Gastrocnemius medialis (tissue), 4 donors: Measurements from ENCODE around the gene ZNRF4. TPM values are rescaled to one million over a fixed set of nuclear protein-coding genes. Genes with fewer than 3 reads are reported as not detected.

Experiments used
- ATAC-seq, 2 donors: fragments of 150-250 bp; one replicate each; pipeline ENCODE4 v1.9.1; 2016
- DNase-seq, 2 donors: peaks; one replicate each; pipeline ENCODE4 v3.0.0-alpha.2; 2019
- H3K27ac ChIP-seq, 4 donors: fragments of 200-600 bp; sonication (generic); 1 replicate in 1 of 4; 2 replicates in 3 of 4; pipeline ENCODE4 v1.5.1; 2016 to 2018; ENCODE audit warnings: mild to moderate bottlenecking in 2 of 4, moderate library complexity in 1 of 4
- H3K27me3 ChIP-seq, 3 donors: fragments of 200-600 bp; sonication (generic) in 2 of 3; 1 replicate in 1 of 3; 2 replicates in 2 of 3; pipeline versions ENCODE4 v1.5.1 to v1.6.0; 2016 to 2019; ENCODE audit warnings: mild to moderate bottlenecking in 1 of 3, moderate library complexity in 1 of 3
- H3K36me3 ChIP-seq, 2 donors: fragments of 200-600 bp; sonication (generic) in 1 of 2; one replicate each; pipeline ENCODE4 v1.5.1; 2017 to 2018
- H3K4me1 ChIP-seq, 2 donors: fragments of 200-600 bp; sonication (generic) in 1 of 2; one replicate each; pipeline ENCODE4 v1.5.1; 2016 to 2017; ENCODE audit warnings: mild to moderate bottlenecking in 2 of 2
- H3K4me3 ChIP-seq, 4 donors: fragments of 200-600 bp; sonication (generic) in 3 of 4; 1 replicate in 1 of 4; 2 replicates in 3 of 4; pipeline ENCODE4 v1.5.1; 2016 to 2019; ENCODE audit warnings: mild to moderate bottlenecking in 2 of 4
- H3K9me3 ChIP-seq, 3 donors: fragments of 200-600 bp; sonication (generic) in 2 of 3; 1 replicate in 1 of 3; 2 replicates in 2 of 3; pipeline ENCODE4 v1.5.1; 2016 to 2019
- POLR2A ChIP-seq, 2 donors: fragments of 450-650 bp; IDR thresholded peaks; one replicate each; pipeline ENCODE4 v1.6.1; 2017; ENCODE audit warnings: antibody characterized with exemption in 2 of 2, mild to moderate bottlenecking in 2 of 2, moderate library complexity in 2 of 2
- in situ Hi-C, 4 donors: fragments of 200-750 bp; cut with MboI; loops; one replicate each; pipeline versions ENCODE4 v1.15.0 to v1.8.0; 2017; ENCODE audit warnings: low sequenced_read_pairs in 4 of 4
- intact Hi-C: fragments of 100-400 bp; cut with DNase I; formaldehyde crosslinking; loops from one replicate; pipeline ENCODE4 v1.15.1; 2023; ENCODE audit warnings: low total_unique reads
- total RNA-seq, 4 donors: library from RNA; depleted of rRNA; stranded (reverse); fragments of >200 nt; gene quantifications; one replicate each; pipeline versions ENCODE4 v1.1.0 to v1.2.3, GENCODE V29; 2016
- TF ChIP-seq, protein P1 (sequence below), 5 experiments: fragments of 450-650 bp in 3 of 5; fragments of 200-600 bp in 2 of 5; sonication (generic) in 2 of 5; IDR thresholded peaks in 4 of 5; conservative IDR thresholded peaks in 1 of 5; 1 replicate in 4 of 5; 2 replicates in 1 of 5; pipeline ENCODE4 v1.5.1; 2016 to 2019; ENCODE audit warnings: antibody characterized with exemption in 5 of 5, mild to moderate bottlenecking in 3 of 5, moderate library complexity in 3 of 5

ZNRF4 gene
- total RNA-seq, 4 donors from 2014 or later: not detected

DNA sequence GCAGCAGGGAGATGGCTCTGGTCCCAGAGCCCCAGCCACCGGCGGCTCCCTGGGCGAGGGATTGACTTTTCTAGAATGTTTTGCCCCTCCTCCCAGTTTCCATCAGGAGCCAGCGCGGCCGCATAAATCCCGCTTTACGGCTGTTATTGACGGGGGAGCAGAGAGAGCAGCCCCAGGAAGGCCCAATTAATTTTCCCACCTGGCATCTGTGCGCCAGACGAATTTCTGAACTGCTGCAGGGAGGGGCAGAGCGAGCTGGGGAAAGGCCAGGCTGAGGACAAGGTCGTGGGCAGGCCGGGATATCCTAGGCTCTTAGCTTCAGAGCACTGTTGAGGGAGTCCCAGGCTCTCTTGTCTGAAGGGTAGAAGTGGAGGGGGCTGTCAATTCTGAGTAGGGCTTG, 24.7 kb downstream of the ZNRF4 start:
- H3K27ac ChIP-seq: no peak overlapping the region
- ATAC-seq (no peak), DNase-seq (no peak)
- H3K4me3 ChIP-seq: no peak overlapping the region
- intact Hi-C loops: no loop called here
- TF ChIP-seq POLR2A (IDR thresholded peaks at IDR 0.05): no peak
- TF ChIP-seq, protein P1, sequence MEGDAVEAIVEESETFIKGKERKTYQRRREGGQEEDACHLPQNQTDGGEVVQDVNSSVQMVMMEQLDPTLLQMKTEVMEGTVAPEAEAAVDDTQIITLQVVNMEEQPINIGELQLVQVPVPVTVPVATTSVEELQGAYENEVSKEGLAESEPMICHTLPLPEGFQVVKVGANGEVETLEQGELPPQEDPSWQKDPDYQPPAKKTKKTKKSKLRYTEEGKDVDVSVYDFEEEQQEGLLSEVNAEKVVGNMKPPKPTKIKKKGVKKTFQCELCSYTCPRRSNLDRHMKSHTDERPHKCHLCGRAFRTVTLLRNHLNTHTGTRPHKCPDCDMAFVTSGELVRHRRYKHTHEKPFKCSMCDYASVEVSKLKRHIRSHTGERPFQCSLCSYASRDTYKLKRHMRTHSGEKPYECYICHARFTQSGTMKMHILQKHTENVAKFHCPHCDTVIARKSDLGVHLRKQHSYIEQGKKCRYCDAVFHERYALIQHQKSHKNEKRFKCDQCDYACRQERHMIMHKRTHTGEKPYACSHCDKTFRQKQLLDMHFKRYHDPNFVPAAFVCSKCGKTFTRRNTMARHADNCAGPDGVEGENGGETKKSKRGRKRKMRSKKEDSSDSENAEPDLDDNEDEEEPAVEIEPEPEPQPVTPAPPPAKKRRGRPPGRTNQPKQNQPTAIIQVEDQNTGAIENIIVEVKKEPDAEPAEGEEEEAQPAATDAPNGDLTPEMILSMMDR (IDR thresholded peaks at IDR 0.05 in 4 of 5, conservative IDR thresholded peaks at IDR 0.05 in 1 of 5): no peak
- H3K36me3 ChIP-seq: no peaks in the 10 kb centered on the region
- in situ Hi-C loops: no loop called here
- no peaks in the 10 kb centered on the region for H3K4me1 ChIP-seq
- H3K9me3 ChIP-seq: peaks cover 0 to 7% (median 0%) of the 10 kb centered on the region in 3 donors
- H3K27me3 ChIP-seq: peaks cover 18 to 51% (median 24%) of the 10 kb centered on the region in 3 donors

DNA sequence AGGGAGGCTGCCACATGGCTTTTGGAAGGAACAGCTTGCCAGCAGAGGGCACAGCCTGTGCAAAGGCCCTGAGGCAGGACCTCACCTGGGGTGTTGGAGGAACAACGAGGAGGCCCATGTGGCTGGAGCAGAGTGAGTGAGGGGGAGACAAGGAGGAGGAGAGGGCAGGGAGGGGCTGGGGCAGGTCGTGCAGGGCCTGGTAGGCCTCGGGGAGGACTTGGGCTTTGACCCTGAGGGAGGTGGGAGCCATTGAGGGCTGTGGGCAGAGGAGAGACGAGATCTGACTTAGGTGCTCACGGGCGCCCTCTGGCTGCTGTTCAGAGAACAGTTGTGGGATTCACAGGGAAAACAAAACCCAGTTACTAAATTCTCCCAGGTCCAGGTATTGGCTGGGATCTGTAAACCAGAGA, 25.2 kb downstream of the ZNRF4 start:
- Histone ChIP-seq H3K27me3 (peaks cover 18 to 48% (median 24%) of the 10 kb centered on the region in 3 donors), H3K4me3 (no peak overlapping the region), H3K4me1 (no peaks in the 10 kb centered on the region), H3K36me3 (no peaks in the 10 kb centered on the region), H3K9me3 (peaks cover 0 to 7% (median 0%) of the 10 kb centered on the region in 3 donors), H3K27ac (no peak overlapping the region)
- DNase-seq (no peak), ATAC-seq (no peak)
- intact Hi-C loops: no loop called here
- in situ Hi-C loops: no loop called here
- TF ChIP-seq, protein P1 (IDR thresholded peaks at IDR 0.05 in 4 of 5, conservative IDR thresholded peaks at IDR 0.05 in 1 of 5): peak in 1 of 5 experiments; percentile 36
- no peak for TF ChIP-seq POLR2A (IDR thresholded peaks at IDR 0.05)

- Histone ChIP-seq H3K27me3 (peaks cover 18 to 45% (median 26%) of the 10 kb centered on the region in 3 donors), H3K4me1 (no peaks in the 10 kb centered on the region), H3K4me3 (no peak overlapping the region), H3K36me3 (no peaks in the 10 kb centered on the region), H3K9me3 (peaks cover 0 to 7% (median 0%) of the 10 kb centered on the region in 3 donors), H3K27ac (no peak overlapping the region)
- ATAC-seq (no peak), DNase-seq (no peak)
- TF ChIP-seq, protein P1 (IDR thresholded peaks at IDR 0.05 in 4 of 5, conservative IDR thresholded peaks at IDR 0.05 in 1 of 5): no peak
- no peak for TF ChIP-seq POLR2A (IDR thresholded peaks at IDR 0.05)
- in situ Hi-C loops (no loop called here), intact Hi-C loops (no loop called here)
Measured at GRCh38 chr19:5481957-5482356, 26.7 kb downstream of the ZNRF4 start.

- no peak overlapping the region for H3K4me3 ChIP-seq
- no peak for DNase-seq
- intact Hi-C loops: no loop called here
- H3K27ac ChIP-seq: no peak overlapping the region
- no peak for ATAC-seq
- H3K9me3 ChIP-seq: peaks cover 0 to 7% (median 0%) of the 10 kb centered on the region in 3 donors
- H3K36me3 ChIP-seq: no peaks in the 10 kb centered on the region
- peaks cover 0 to 28% (median 20%) of the 10 kb centered on the region in 3 donors for H3K27me3 ChIP-seq
- H3K4me1 ChIP-seq: no peaks in the 10 kb centered on the region
- in situ Hi-C loops: no loop called here
- TF ChIP-seq, protein P1 (IDR thresholded peaks at IDR 0.05 in 4 of 5, conservative IDR thresholded peaks at IDR 0.05 in 1 of 5): no peak
- no peak for TF ChIP-seq POLR2A (IDR thresholded peaks at IDR 0.05)
Measured at GRCh38 chr19:5484398-5485285, 29.4 kb downstream of the ZNRF4 start.
